ENCODE data around the gene RAB11FIP4.
A peak's percentile ranks its signal among the peaks of the same experiment; 100 is the strongest.

The RAB11FIP4 gene

GRCh38 chr17:31546650-31547049, 155.2 kb downstream of the RAB11FIP4 start:
- no peak for DNase-seq (ENCODE audit: low read depth in 2 of 2)

DNA sequence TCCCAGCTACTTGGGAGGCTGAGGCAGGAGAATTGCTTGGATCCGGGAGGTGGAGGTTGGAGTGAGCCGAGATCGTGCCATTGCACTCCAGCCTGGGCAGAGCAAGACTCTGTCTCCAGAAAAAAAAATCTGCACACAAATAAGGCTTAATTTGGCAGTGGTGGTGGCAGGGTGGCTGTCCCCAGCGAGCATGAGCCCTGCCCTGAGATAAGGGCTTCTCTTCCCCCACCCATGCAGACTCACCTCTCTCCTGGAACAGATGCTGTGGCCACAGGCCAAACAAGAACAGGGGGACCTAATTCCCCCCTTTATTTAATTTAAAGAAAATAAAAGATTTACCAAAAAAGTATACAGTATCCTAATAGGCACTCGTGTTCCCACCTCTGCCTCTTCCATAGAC, 157.2 kb downstream of the RAB11FIP4 start:
- no peak for DNase-seq (ENCODE audit: low read depth in 2 of 2)

DNA sequence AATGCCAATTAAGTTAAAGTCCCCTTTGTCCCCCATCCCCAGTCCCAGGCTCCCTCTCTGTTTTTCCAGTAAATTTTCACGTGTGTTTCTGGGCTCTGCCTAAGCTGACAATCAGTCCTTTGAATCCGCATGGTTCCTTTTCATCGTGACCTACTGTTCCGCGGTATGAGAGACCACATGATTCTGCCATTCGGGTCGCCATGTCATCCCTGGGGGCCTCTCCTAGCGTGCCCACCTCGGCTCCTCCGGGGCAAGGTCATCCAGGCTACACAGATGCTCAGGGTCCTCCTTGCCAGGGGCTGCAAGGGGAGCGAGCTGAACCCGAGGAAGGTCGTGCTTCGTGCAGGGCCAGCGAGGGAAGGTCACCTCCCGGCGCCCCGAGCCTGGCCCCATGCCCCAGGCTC, 157.6 kb downstream of the RAB11FIP4 start:
- DNase-seq (ENCODE audit: low read depth in 2 of 2): no peak

GRCh38 chr17:31549525-31550388, 158.3 kb downstream of the RAB11FIP4 start:
- DNase-seq (ENCODE audit: low read depth in 2 of 2): peak; percentile 83 to 87

GRCh38 chr17:31550389-31551056, 159.0 kb downstream of the RAB11FIP4 start:
- DNase-seq (ENCODE audit: low read depth in 2 of 2): no peak

DNA sequence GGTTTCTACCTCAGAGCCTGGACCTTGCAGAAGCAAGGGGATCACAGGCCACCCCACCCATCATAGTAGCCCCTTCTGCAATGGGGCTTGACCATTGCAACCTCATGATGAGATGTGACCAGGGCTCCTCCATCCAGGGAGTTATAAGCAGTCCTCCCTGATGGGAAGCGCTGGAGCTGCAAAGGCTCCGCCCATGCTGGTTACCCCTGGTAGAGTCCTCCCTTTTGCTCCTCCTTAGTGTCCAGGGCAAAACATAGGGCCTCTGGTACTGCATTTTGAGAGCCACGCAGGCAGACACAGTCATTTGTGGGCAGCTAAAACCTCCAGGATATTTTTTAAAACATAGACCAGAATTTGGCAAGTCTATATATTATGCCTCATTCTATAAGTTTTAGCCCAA, 161.1 kb downstream of the RAB11FIP4 start:
- no peak for DNase-seq (ENCODE audit: low read depth in 2 of 2)

DNA sequence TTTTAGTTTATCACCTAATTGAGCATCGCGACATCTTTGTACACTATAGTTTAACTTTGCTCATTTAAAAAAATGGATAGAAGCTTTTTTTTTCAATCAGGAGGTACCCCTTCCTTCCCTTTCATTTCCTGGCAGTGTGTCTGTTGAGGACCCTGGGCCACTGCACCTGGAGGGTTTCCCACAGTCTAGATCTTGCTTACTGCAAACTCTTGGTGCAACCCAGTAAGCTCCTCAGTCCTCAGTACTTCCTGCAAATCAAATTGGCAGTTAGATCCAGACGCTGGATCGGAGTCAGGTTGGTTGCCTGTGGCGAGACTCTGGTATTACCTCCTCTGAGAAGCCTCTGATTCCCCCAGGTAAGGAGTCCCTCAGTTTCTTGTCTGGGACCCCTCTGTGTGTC, 162.0 kb downstream of the RAB11FIP4 start:
- no peak for DNase-seq (ENCODE audit: low read depth in 2 of 2)

DNA sequence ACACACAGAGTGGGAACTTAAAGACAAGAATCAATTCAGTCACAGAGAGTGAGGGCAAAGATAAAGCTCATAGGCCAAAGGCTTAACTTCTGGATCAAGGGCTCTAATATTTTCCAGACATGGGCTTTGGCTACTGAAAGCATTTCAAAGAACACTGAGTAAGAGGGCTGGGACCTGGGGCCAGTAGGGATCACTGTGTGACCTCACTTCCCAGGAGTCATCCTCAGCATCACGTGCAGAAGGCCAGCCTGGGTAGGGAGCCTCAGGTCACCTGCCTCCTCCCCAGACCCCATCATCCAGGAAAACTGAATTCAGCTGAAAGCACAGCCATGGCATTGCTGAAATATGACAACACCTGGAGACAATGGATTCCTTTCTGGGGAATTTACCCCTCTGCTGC, 163.5 kb downstream of the RAB11FIP4 start:
- DNase-seq (ENCODE audit: low read depth in 2 of 2): no peak

DNA sequence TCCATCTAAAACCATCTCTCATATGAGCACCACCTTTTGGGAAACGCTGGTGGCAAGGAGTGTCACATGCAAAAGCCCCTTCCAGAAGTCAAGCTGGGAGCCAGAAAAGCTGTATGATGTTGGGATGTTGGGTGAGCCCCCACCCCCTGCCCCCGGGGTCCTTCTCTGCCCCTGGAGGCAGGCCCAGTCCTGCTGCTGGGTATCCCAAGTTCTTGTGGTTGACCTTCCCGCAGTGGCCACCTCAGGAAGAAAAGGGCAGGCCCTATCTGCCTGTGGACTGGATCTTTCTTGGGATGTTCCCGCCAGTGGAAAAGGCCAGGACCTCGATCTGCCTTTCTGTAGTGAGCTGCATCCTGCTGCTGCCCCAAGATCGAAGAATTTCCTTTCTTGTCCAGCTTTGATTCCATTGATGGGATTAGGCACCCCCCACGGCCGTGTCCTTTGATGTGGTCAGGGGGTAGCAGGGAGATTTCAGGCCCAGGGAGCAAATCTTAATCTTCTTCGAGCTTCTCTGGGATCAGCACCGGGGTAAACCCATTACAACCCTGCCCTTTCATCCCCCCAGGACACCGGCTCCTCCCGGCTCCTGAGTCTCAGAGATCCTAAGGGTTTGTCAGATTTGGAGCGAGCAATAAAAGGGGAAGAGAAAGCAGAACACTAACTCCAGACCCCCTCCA, 165.6 kb downstream of the RAB11FIP4 start:
- no peak for DNase-seq (ENCODE audit: low read depth in 2 of 2)

DNA sequence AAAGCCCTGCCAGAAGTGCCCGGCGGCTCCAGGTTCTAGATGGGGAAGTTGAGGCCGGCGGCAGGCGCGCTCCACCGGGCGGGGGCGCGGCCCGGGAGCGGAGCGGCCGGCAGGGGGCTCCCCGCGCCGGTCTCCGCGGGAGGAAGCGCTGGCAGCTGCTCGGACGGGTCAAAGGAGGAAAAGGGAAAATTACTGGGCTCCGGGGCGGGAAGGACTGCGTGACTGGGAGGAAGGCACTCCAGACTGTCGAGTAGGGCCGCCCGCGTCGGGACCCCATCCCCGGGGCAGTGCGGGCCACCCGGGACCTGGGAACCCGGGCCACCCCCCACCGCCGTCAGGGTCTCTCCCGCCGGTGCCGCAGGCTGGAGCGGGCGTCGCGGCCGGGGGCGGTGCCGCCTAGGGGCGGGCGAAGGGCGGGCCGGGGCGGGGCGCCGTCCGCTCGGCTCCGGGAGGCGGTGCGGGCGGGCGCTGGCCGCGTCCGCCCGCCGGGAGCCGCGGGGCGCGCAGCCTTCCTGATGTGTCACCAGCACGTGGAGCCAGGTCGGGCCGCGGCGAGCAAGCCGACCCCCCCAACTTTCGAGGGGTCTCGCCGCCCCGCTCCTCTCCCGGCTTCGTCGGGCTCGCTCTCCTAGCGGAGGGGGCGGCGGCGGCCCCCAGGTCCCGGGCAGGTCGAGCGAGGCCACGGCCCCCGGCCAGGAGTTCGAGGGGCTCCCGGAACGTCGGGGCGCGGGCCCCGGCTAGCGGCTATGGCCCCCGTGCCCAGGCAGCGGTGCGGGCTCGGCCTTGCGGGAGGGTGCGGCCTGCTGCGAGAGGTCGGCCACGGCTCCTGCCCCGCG, 167.5 kb downstream of the RAB11FIP4 start:
- peak; percentile 49 to 52 for DNase-seq (ENCODE audit: low read depth in 2 of 2)

GRCh38 chr17:31559584-31560501, 168.4 kb downstream of the RAB11FIP4 start:
- no peak for DNase-seq (ENCODE audit: low read depth in 2 of 2)

DNA sequence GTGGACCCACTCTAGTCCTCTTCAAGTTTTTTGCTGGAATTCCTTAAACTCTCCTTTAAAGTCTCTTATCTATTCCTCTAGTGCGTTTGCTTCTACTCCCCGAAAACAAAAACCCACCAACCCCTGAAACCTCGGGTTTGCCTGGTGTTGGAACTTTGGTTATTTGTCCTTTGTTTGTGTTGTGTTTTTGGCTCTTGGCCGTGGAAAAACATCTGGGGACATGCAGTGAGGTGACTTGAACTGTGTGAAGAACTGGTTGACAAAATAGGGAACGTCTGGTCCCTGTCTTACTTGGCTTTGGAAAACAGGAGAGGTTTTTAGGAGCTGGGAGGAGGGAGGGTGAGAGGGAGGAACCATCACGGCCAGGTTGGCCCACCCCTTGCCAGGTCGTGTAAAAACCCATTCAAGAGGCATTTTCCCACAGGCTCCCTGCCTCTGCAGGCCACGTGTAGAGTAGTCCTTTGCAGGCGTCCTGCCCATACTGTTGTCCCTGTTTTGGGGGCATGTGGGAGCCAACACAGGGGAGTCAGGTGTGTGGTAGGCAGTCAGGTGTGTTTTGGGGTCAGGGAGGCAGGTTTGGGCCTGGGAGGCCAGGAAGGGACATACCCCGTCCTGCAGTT, 169.3 kb downstream of the RAB11FIP4 start:
- DNase-seq (ENCODE audit: low read depth in 2 of 2): no peak

GRCh38 chr17:31561469-31562375, 170.2 kb downstream of the RAB11FIP4 start:
- peak in 1 of 2 experiments; percentile 21 for DNase-seq (ENCODE audit: low read depth in 2 of 2)

GRCh38 chr17:31562376-31562840, 170.9 kb downstream of the RAB11FIP4 start:
- no peak for DNase-seq (ENCODE audit: low read depth in 2 of 2)

GRCh38 chr17:31564291-31564690, 172.8 kb downstream of the RAB11FIP4 start:
- no peak for DNase-seq (ENCODE audit: low read depth in 2 of 2)

DNA sequence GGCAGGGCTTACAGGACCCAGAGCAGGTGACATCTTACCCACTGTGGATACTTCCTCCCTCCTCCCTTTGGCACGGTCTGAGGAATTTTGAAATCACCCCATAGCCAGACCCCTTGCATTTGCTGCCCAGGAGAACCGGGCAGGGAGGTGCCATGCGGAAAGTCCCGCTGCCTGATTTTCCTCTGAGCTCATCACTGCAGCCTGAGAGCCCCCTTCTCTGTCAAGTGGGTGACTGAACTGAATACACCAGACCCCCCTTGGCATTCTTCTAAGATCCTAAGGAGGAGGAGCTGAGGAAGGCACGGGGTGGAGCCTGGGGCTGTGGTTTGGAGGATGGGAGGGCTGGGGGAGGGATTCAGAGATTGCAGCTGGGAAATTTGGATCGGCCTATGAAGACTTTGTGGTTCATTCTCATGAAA, 173.4 kb downstream of the RAB11FIP4 start:
- peak; percentile 29 to 35 for DNase-seq (ENCODE audit: low read depth in 2 of 2)

- DNase-seq (ENCODE audit: low read depth in 2 of 2): no peak
Measured at GRCh38 chr17:31565652-31566051, 174.2 kb downstream of the RAB11FIP4 start.

GRCh38 chr17:31566247-31566991, 174.9 kb downstream of the RAB11FIP4 start:
- DNase-seq (ENCODE audit: low read depth in 2 of 2): no peak

Data from fibroblast of skin of left biceps (primary cell).